OCI-LY3 (cell line): ENCODE results near the gene SBNO2.

Experiments
- H2AFZ ChIP-seq: fragments of 200-600, 300-600 bp; shearing (Covaris generic); 2 replicates; pipeline ENCODE4 v1.6.0; 2014; ENCODE audit warnings: antibody characterized with exemption, low read depth, low read length
- H3K27ac ChIP-seq: fragments of 200-600, 300-600 bp; sonication (generic); 2 replicates; pipeline ENCODE4 v1.5.1; 2014; ENCODE audit warnings: mild to moderate bottlenecking, low read length, moderate library complexity, mixed read lengths
- H3K27me3 ChIP-seq: fragments of 200-600, 300-600 bp; sonication (generic); 2 replicates; pipeline ENCODE4 v1.6.1; 2014; ENCODE audit warnings: low read depth, low read length, mixed read lengths
- H3K36me3 ChIP-seq: fragments of 200-600, 300-600 bp; sonication (generic); replicated peaks from 2 replicates; pipeline ENCODE3; 2014; ENCODE audit warnings: low read depth, low read length, mixed read lengths
- H3K4me1 ChIP-seq: fragments of 300-600, 200-600 bp; sonication (generic); 2 replicates; pipeline ENCODE4 v1.6.1; 2014; ENCODE audit warnings: low read length, mixed read lengths
- H3K4me2 ChIP-seq: fragments of 200-600, 300-600 bp; sonication (generic); 2 replicates; pipeline ENCODE4 v1.6.1; 2014; ENCODE audit warnings: low read length, mixed read lengths
- H3K4me3 ChIP-seq: fragments of 300-600, 200-600 bp; sonication (generic); 2 replicates; pipeline ENCODE4 v1.5.1; 2014; ENCODE audit warnings: antibody characterized with exemption, mild to moderate bottlenecking, low read length, moderate library complexity
- H3K79me2 ChIP-seq: fragments of 300-600, 200-600 bp; shearing (Covaris generic); 2 replicates; pipeline ENCODE4 v1.6.1; 2014; ENCODE audit warnings: mild to moderate bottlenecking, low read length, mixed read lengths
- H3K9ac ChIP-seq: fragments of 300-600, 200-600 bp; shearing (Covaris generic); 2 replicates; pipeline ENCODE4 v1.6.0; 2014; ENCODE audit warnings: mild to moderate bottlenecking, low read length, moderate library complexity
- H3K9me3 ChIP-seq: fragments of 200-600, 300-600 bp; shearing (Covaris generic); 2 replicates; pipeline ENCODE4 v1.6.1; 2014; ENCODE audit warnings: low read length, mixed read lengths; ENCODE audit not compliant: insufficient read depth
- H4K20me1 ChIP-seq: fragments of 200-600, 300-600 bp; sonication (generic); 2 replicates; pipeline ENCODE4 v1.6.1; 2016; ENCODE audit warnings: low read length, mixed read lengths; ENCODE audit not compliant: insufficient read depth
- CTCF ChIP-seq: fragments of 200-600, 300-600 bp; sonication (generic); IDR thresholded peaks from 2 replicates; pipeline ENCODE4 v1.5.1; 2014; ENCODE audit warnings: antibody characterized with exemption, low read length, low read depth
- EZH2phosphoT487 ChIP-seq: fragments of 200-600 bp; shearing (Covaris generic); IDR thresholded peaks from 2 replicates; pipeline ENCODE4 v1.6.1; 2018; ENCODE audit warnings: antibody characterized with exemption, mixed run types, low read depth

SBNO2 gene

DNA sequence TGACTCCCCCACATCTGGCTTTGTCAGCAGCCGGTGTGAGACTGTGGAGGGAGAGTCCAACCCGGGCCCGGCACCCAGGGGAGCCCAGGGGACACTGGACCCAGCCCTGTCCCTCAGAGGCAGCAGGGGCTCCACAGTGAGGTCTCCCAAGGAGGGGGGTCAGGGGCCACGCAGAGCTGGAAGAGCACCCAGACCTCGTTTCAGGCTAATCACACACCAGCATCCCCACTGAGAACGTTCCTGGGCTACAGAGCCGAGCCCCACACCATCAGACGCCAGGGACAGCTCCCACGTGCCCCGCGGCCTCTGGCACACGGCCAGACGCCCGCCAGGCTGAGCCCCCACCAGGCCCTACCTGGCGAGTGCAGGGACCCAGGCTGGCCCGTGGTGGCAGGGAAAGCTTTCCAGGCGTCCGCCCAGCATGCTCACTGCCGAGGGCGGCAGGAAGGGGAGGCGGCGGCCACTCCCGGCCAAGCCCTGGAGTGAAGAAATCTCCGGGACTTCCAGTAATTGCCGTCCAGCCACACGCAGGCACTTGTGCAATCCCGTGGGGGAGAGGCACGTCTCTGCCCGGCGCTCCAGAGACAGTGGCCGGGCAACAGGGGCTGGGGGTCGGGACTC is 19.2 kb downstream of the SBNO2 start:
- peaks cover 54% of the 10 kb centered on the region for H4K20me1 ChIP-seq
- no peaks in the 10 kb centered on the region for H3K4me1 ChIP-seq
- H2AFZ ChIP-seq, result no peak overlapping the region
- no peak overlapping the region for H3K27ac ChIP-seq
- peaks cover 16% of the 10 kb centered on the region for H3K36me3 ChIP-seq
- H3K4me3 ChIP-seq, result no peak overlapping the region
- peaks cover 43% of the 10 kb centered on the region for H3K79me2 ChIP-seq
- H3K9me3 ChIP-seq, result no peaks in the 10 kb centered on the region
- H3K4me2 ChIP-seq, result no peak overlapping the region
- no peaks in the 10 kb centered on the region for H3K27me3 ChIP-seq
- no peak overlapping the region for H3K9ac ChIP-seq
- TF ChIP-seq CTCF (no peak), EZH2phosphoT487 (no peak)

DNA sequence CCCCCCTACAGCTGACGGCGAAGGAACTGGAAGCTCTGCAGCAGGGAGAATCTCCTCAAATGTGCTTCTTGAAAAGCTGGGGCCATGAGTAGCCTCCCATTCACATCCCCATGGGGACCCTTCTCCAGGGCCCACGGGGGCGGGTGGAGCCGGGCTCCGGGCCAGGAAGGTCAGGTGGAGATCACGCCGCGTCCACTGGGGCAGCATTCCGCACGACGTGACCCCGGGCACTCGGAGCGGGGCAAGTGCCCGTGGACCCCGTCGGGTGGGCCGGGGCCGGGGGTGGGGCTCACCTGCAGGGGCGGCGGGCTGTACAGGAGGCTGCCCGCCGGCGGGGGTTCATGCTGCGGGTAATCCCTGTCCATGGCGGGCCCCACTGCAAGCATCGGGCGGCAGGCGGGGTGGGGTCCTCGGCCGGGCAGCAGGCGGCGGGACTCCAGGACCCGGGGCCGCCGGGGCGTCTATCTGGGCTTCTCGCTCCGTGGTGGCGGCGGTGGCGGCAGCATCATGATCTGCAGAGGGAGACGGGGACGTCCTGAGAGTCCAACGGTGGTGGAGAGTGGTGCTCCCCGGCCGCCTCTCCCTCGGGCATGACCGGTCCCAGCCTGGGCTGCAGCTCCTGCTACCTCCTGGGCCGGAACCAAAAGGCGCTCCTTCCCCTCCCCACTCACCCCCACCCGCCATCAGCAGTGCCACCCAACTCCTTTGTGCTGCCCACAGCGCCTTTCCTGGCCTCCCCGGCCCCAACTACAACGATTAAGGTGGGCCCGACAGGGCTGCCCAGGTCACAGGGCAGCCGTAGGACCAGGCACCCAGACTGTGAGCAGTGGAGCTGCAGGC is 20.0 kb downstream of the SBNO2 start:
- Histone ChIP-seq H3K79me2 (peaks cover 42% of the 10 kb centered on the region), H3K4me3 (no peak overlapping the region), H3K27ac (no peak overlapping the region), H3K36me3 (peaks cover 20% of the 10 kb centered on the region), H2AFZ (no peak overlapping the region), H4K20me1 (peaks cover 56% of the 10 kb centered on the region), H3K9ac (no peak overlapping the region), H3K9me3 (no peaks in the 10 kb centered on the region), H3K4me2 (no peak overlapping the region), H3K4me1 (no peaks in the 10 kb centered on the region), H3K27me3 (no peaks in the 10 kb centered on the region)
- no peak for TF ChIP-seq CTCF

GRCh38 chr19:1151917-1152587 is 22.0 kb downstream of the SBNO2 start:
- Histone ChIP-seq H3K4me1 (no peaks in the 10 kb centered on the region), H3K9ac (no peak overlapping the region), H3K27me3 (no peaks in the 10 kb centered on the region), H3K79me2 (peaks cover 24% of the 10 kb centered on the region), H3K36me3 (peaks cover 20% of the 10 kb centered on the region), H4K20me1 (peaks cover 43% of the 10 kb centered on the region), H3K4me3 (no peak overlapping the region), H3K9me3 (no peaks in the 10 kb centered on the region), H2AFZ (no peak overlapping the region), H3K4me2 (no peak overlapping the region), H3K27ac (no peak overlapping the region)
- no peak for TF ChIP-seq CTCF
- no peak for TF ChIP-seq EZH2phosphoT487
